Keratinocyte (primary cell): Measurements from ENCODE around the gene ARHGAP12. TPM values are rescaled to one million over a fixed set of nuclear protein-coding genes. Genes with fewer than 3 reads are reported as not detected.

Source experiments
- DNase-seq: peaks from one replicate; pipeline ENCODE4 v3.0.0-alpha.2; 2011; ENCODE audit warnings: low read depth, missing footprints, low spot score
- FAIRE-seq: peaks from 2 replicates; lab custom pipeline; 2011; peaks lifted over from hg19 to GRCh38; lab: Jason Lieb, UNC
- H2AFZ ChIP-seq: 2 replicates; pipeline ENCODE4 v1.6.0; 2012; ENCODE audit warnings: low read length, control low read depth, inconsistent platforms; ENCODE audit not compliant: control insufficient read depth
- H3K27ac ChIP-seq: 2 replicates; pipeline ENCODE4 v1.5.1; 2011; ENCODE audit warnings: low read length; ENCODE audit not compliant: control insufficient read depth, insufficient read depth
- H3K27me3 ChIP-seq: 3 replicates; pipeline ENCODE4 v1.6.0; 2011; ENCODE audit warnings: low read length; ENCODE audit not compliant: control insufficient read depth, insufficient read depth; ENCODE audit errors: extremely low read depth
- H3K36me3 ChIP-seq, 2 experiments: 2 replicates in 1 of 2; 3 replicates in 1 of 2; pipeline ENCODE4 v1.5.1; 2011; ENCODE audit warnings: low read length in 2 of 2, mild to moderate bottlenecking in 1 of 2; ENCODE audit not compliant: control insufficient read depth in 2 of 2, insufficient read depth in 2 of 2; ENCODE audit errors: extremely low read depth in 1 of 2
- H3K4me1 ChIP-seq: 3 replicates; pipeline ENCODE4 v1.5.1; 2011; ENCODE audit warnings: low read length; ENCODE audit not compliant: control insufficient read depth, insufficient read depth; ENCODE audit errors: extremely low read depth
- H3K4me2 ChIP-seq: 3 replicates; pipeline ENCODE4 v1.6.0; 2011; ENCODE audit warnings: low read depth, low read length; ENCODE audit not compliant: control insufficient read depth, insufficient read depth; ENCODE audit errors: extremely low read depth
- H3K4me3 ChIP-seq, 3 experiments: fragments of 200-600 bp in 1 of 3; sonication (generic) in 1 of 3; 2 replicates in 2 of 3; 3 replicates in 1 of 3; pipeline ENCODE4 v1.5.1; 2011 to 2016; ENCODE audit warnings: low read length in 3 of 3, mild to moderate bottlenecking in 3 of 3, control low read depth in 2 of 3, inconsistent platforms in 1 of 3, low read depth in 1 of 3, mixed read lengths in 1 of 3, mixed run types in 1 of 3, moderate library complexity in 1 of 3; ENCODE audit not compliant: control insufficient read depth in 2 of 3, insufficient read depth in 2 of 3; ENCODE audit errors: extremely low read depth in 1 of 3
- H3K79me2 ChIP-seq: 2 replicates; pipeline ENCODE4 v1.6.0; 2012; ENCODE audit warnings: low read length; ENCODE audit not compliant: control insufficient read depth, insufficient read depth
- H3K9ac ChIP-seq: 3 replicates; pipeline ENCODE4 v1.6.0; 2011; ENCODE audit warnings: low read length; ENCODE audit not compliant: control insufficient read depth, insufficient read depth; ENCODE audit errors: extremely low read depth
- H3K9me1 ChIP-seq: 3 replicates; pipeline ENCODE4 v1.6.0; 2011; ENCODE audit warnings: low read length; ENCODE audit not compliant: control insufficient read depth, insufficient read depth; ENCODE audit errors: extremely low read depth
- H3K9me3 ChIP-seq: 2 replicates; pipeline ENCODE4 v1.5.1; 2012; ENCODE audit warnings: low read depth, low read length; ENCODE audit not compliant: control insufficient read depth
- H4K20me1 ChIP-seq: 3 replicates; pipeline ENCODE4 v1.6.0; 2011; ENCODE audit warnings: low read length; ENCODE audit not compliant: control insufficient read depth, insufficient read depth; ENCODE audit errors: extremely low read depth
- EZH2 ChIP-seq: IDR thresholded peaks from one replicate; pipeline ENCODE4 v1.6.1; 2012; ENCODE audit warnings: inconsistent platforms, mild to moderate bottlenecking, low read length, moderate library complexity
- dilution Hi-C: fragments of 300-500 bp; cut with MboI; formaldehyde crosslinking; loops from one replicate; pipeline ENCODE4 v1.7.0; 2020; ENCODE audit warnings: low sequenced_read_pairs; ENCODE audit not compliant: extremely low pct_ligation_motif_present
- polyA plus RNA-seq, 5 experiments: library from polyadenylated mRNA; depleted of rRNA in 3 of 5; stranded (reverse) in 3 of 5; stranded (forward) in 1 of 5; unstranded in 1 of 5; fragments of >200 nt; gene quantifications; 1 replicate in 1 of 5; 2 replicates in 3 of 5; 3 replicates in 1 of 5; pipeline versions ENCODE4 v1.2.1 to v1.2.3, GENCODE V29; 2011 to 2012; ENCODE audit warnings: missing spikeins in 2 of 5, low read depth in 1 of 5, low replicate concordance in 1 of 5
- TF ChIP-seq, protein P1 (sequence below), 3 experiments: IDR thresholded peaks in 1 of 3; conservative IDR thresholded peaks in 1 of 3; optimal IDR thresholded peaks in 1 of 3; 2 replicates in 2 of 3; 3 replicates in 1 of 3; pipeline versions ENCODE3 to v1.5.1; 2011; ENCODE audit warnings: low read length in 3 of 3, mild to moderate bottlenecking in 3 of 3, moderate library complexity in 2 of 3, control low read depth in 1 of 3, inconsistent platforms in 1 of 3; ENCODE audit not compliant: insufficient read depth in 2 of 3; ENCODE audit errors: extremely low read depth in 1 of 3

The ARHGAP12 gene
- polyA plus RNA-seq, 1 donor (not counting 4 experiments of a cell fraction or from before 2014, with no cell fraction given), result 26.6 TPM

DNA sequence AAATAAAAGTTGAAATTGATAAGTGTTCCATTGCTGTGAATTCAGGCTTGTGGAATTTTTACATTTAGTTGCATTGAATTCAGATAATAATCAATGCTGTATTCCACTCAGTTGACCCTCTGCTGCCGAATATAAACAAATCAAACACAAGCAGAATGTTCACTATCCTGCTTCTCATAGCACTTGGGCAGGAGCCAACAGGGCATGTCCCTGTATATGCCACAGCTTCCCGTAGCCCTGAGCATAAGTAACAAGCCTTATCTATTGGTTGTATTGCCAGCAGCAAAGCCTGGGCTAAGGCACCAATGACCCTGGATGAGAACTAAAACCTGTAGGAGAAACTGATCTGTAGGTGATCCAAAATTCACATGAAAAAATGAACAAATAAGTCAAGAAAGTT, 145.9 kb downstream of the ARHGAP12 start:
- no peak overlapping the region for H3K9ac ChIP-seq
- TF ChIP-seq EZH2, result no peak
- TF ChIP-seq, protein P1, sequence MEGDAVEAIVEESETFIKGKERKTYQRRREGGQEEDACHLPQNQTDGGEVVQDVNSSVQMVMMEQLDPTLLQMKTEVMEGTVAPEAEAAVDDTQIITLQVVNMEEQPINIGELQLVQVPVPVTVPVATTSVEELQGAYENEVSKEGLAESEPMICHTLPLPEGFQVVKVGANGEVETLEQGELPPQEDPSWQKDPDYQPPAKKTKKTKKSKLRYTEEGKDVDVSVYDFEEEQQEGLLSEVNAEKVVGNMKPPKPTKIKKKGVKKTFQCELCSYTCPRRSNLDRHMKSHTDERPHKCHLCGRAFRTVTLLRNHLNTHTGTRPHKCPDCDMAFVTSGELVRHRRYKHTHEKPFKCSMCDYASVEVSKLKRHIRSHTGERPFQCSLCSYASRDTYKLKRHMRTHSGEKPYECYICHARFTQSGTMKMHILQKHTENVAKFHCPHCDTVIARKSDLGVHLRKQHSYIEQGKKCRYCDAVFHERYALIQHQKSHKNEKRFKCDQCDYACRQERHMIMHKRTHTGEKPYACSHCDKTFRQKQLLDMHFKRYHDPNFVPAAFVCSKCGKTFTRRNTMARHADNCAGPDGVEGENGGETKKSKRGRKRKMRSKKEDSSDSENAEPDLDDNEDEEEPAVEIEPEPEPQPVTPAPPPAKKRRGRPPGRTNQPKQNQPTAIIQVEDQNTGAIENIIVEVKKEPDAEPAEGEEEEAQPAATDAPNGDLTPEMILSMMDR (optimal IDR thresholded peaks at IDR 0.05 in 1 of 3, IDR thresholded peaks at IDR 0.05 in 1 of 3, conservative IDR thresholded peaks at IDR 0.05 in 1 of 3; ENCODE audit: extremely low read depth in 1 of 3, insufficient read depth in 2 of 3, low read length in 3 of 3), result no peak
- no peaks in the 10 kb centered on the region for H4K20me1 ChIP-seq
- H3K4me1 ChIP-seq, result peaks cover 4% of the 10 kb centered on the region
- H3K4me2 ChIP-seq, result no peak overlapping the region
- H3K9me1 ChIP-seq, result no peaks in the 10 kb centered on the region
- H3K27me3 ChIP-seq, result no peaks in the 10 kb centered on the region
- no peaks in the 10 kb centered on the region for H3K79me2 ChIP-seq
- no peak for DNase-seq
- H3K27ac ChIP-seq, result no peak overlapping the region
- H3K36me3 ChIP-seq, result no peaks in the 10 kb centered on the region
- no peaks in the 10 kb centered on the region for H3K9me3 ChIP-seq
- FAIRE-seq, result no peak
- dilution Hi-C loops, result no loop called here
- no peak overlapping the region for H2AFZ ChIP-seq
- no peak overlapping the region for H3K4me3 ChIP-seq

DNA sequence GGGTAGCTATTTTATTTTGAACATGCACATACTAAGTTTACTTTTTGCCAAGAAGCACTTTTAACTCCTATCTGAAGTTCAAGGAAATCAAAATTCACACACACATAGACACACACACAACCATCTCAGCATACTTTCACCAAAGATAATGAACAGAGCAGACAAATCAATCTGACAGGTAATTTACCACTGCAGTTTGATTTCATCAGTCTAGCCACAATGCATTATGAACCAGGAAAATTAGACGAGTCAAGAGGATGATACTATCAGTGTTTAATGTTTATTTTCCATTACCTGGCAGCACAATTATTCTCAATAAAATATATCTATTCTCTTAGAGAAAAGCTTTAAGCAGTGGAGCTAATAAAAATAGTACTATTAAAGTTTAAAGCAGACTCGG, 147.9 kb downstream of the ARHGAP12 start:
- Histone ChIP-seq H3K4me2 (no peak overlapping the region), H3K9me3 (peaks cover 2% of the 10 kb centered on the region), H4K20me1 (no peaks in the 10 kb centered on the region), H3K4me1 (peaks cover 4% of the 10 kb centered on the region), H3K4me3 (no peak overlapping the region), H3K27ac (no peak overlapping the region), H3K79me2 (no peaks in the 10 kb centered on the region), H3K36me3 (no peaks in the 10 kb centered on the region), H3K9me1 (no peaks in the 10 kb centered on the region), H3K27me3 (no peaks in the 10 kb centered on the region), H2AFZ (no peak overlapping the region), H3K9ac (no peak overlapping the region)
- no peak for DNase-seq
- dilution Hi-C loops, result no loop called here
- FAIRE-seq, result no peak
- TF ChIP-seq EZH2, result no peak
- TF ChIP-seq, protein P1 (optimal IDR thresholded peaks at IDR 0.05 in 1 of 3, IDR thresholded peaks at IDR 0.05 in 1 of 3, conservative IDR thresholded peaks at IDR 0.05 in 1 of 3; ENCODE audit: extremely low read depth in 1 of 3, insufficient read depth in 2 of 3, low read length in 3 of 3), result no peak
